Measurements from ENCODE around the gene LOXL1. TPM values are rescaled to one million over a fixed set of nuclear protein-coding genes. Genes with fewer than 3 reads are reported as not detected.
"Not testable (repeated sequence)": the region's sequence is repeated elsewhere in the genome, so short reads cannot be mapped to it uniquely, and the experiment has no call there.

Gene LOXL1
- total RNA-seq, 1 experiment from 2014 or later, result 8.3 TPM

DNA sequence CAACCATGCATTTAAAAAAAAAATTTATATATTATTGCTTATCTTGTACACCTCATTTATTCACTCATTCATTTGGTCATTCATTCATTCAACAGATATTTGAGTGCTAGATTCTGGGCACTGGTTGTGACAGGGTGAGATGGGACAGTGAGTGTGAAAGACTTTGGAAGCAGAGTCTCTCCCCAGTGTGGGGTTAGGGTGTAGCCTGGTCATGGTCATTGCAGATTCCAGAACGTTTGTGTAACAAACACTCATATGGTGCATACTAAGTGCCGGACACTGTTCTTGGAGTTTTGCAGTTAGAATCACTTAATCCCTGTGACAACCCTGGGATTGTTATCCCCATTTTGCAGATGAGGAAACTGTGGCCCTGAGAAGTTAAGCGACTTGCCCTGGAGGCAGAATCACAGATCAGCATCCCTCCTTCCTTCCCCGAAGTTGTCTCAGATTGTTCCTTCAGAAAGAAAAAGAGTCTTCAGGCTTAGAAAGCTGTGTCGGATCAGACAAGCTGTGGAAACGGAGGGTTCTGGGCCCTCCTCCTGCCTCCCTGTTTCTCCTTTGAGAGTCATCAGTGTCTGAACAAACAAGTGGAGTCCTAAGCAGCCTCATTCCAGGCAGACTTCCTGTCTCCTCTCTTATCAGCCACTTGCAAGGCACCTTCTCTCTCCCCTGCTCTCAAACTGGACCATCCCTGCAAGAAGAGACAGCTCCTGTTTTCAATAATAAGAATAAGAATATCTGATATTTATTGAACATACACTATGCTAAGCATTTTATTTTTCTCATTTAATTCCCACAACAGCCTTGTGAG lies 6.3 kb downstream of the LOXL1 start:
- H3K27me3 ChIP-seq (replicated peaks), result peaks cover under 1% of the 10 kb centered on the region; the same call in 1 of the 2 replicates
- no peak overlapping the region for H3K4me3 ChIP-seq
- no peak overlapping the region for H3K27ac ChIP-seq
- H3K36me3 ChIP-seq, result no peaks in the 10 kb centered on the region
- peaks cover under 1% of the 10 kb centered on the region; the same call in 1 of the 2 replicates for H3K9me3 ChIP-seq (replicated peaks)
- no peak for DNase-seq (ENCODE audit: low read depth in 1 of 2, low spot score in 2 of 2)
- peaks cover 17% of the 10 kb centered on the region for H3K4me1 ChIP-seq (replicated peaks)

DNA sequence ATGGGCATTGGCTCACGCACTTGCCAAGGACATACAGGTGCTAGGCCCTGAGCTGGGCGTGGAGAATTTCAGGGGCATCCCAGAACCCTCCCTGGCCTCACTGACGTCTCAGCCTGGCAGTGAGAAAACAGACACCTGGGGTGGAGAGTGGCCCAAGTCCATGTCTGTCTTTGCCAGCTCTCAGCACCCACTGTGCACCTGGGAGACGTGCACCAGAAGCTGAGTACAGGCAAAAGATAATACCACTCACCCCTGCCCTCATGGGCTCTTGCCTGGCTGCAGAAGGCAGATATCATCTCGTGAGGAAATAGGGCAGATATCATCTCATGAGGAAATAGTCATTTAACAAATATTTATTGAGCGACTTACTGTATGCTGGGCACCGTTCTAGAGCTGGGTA lies 8.0 kb downstream of the LOXL1 start:
- Histone ChIP-seq H3K27ac (no peak overlapping the region), H3K9me3 (replicated peaks) (no peaks in the 10 kb centered on the region), H3K4me3 (no peak overlapping the region), H3K36me3 (no peaks in the 10 kb centered on the region), H3K27me3 (replicated peaks) (no peaks in the 10 kb centered on the region), H3K4me1 (replicated peaks) (peaks cover 10% of the 10 kb centered on the region)
- DNase-seq (ENCODE audit: low read depth in 1 of 2, low spot score in 2 of 2), result no peak

DNA sequence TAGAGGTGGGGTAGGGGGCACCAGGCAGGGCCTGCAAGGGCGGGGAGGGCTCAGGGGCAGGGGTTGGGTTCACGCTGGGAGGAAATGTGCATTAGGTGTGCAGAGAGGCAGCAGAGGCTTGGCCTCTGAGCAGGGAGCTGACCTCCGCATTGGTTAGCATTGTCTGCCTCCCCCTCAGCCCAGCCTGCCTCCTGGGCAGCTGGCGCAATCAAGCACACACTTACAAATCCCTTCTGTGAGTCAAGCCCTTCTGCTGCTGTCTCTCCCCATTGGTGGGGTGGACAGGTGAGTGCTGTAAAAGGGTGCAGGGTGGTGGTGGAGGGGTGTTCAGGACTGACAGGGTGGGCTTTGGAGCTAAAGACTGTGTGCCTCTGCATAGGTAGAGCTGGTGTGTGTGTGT lies 9.3 kb downstream of the LOXL1 start:
- no peak overlapping the region for H3K4me3 ChIP-seq
- no peaks in the 10 kb centered on the region for H3K27me3 ChIP-seq (replicated peaks)
- peaks cover 7% of the 10 kb centered on the region for H3K4me1 ChIP-seq (replicated peaks)
- H3K36me3 ChIP-seq, result no peaks in the 10 kb centered on the region
- no peaks in the 10 kb centered on the region for H3K9me3 ChIP-seq (replicated peaks)
- H3K27ac ChIP-seq, result no peak overlapping the region
- no peak for DNase-seq (ENCODE audit: low read depth in 1 of 2, low spot score in 2 of 2)

DNA sequence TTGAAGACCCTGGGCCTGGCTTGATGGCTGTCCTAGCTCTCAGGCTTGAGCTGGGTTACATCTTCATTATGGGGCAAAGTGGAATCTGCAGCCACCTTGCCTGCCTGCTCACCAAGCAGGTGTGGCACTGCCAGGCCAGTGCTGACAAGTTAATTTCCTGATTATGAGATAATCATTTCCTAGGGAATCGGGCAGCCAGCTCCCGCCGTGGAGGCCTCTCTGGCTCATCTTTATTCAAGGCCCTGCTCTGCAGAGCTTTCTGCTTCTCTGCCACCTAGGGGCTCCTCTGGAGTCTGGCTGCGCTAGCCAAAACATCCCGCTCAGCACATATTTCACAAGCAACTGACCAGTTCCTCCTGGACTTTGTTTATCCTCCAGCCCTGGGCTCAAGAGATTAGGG lies 9.9 kb downstream of the LOXL1 start:
- Histone ChIP-seq H3K9me3 (replicated peaks) (no peaks in the 10 kb centered on the region), H3K27me3 (replicated peaks) (no peaks in the 10 kb centered on the region), H3K36me3 (no peaks in the 10 kb centered on the region), H3K4me3 (no peak overlapping the region), H3K27ac (no peak overlapping the region), H3K4me1 (replicated peaks) (peaks cover 11% of the 10 kb centered on the region)
- DNase-seq (ENCODE audit: low read depth in 1 of 2, low spot score in 2 of 2), result no peak

DNA sequence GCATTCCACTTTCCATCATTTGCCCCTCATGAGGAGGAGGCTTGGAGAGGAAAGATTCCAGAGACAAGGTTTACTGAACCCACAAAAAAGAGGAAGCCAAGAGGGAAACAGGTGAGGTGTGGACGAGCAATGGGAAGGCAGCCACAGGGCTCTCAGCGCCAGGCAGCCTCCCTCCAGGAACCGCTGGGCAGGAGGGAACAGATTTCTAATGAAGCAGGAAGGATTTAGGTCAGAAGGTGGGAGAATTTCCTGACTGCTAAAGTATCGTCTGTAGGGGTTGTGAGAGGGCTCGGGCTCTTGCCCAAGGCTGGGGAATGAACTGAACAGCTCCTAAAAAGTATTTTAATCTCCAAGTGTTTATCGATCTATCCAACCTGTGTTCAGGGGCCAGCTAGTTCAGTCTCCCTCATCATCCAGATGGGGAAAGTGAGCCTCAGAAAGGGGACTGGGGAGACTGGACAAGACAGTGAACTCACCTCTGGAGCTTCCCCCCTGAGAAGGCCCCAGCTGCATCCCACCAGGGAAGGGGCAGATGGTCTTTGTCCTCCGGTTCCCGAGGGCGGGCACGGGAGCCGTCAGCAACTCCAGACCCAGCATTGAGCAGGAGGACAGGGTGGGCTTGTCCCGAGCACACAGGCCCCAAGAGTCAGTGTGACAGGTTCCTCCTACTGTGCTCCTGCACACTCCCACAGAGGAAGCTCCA lies 10.5 kb downstream of the LOXL1 start:
- H3K36me3 ChIP-seq, result no peaks in the 10 kb centered on the region
- H3K27ac ChIP-seq, result no peak overlapping the region
- H3K27me3 ChIP-seq (replicated peaks), result no peaks in the 10 kb centered on the region
- H3K4me1 ChIP-seq (replicated peaks), result peaks cover 17% of the 10 kb centered on the region
- no peaks in the 10 kb centered on the region for H3K9me3 ChIP-seq (replicated peaks)
- H3K4me3 ChIP-seq, result no peak overlapping the region
- DNase-seq (ENCODE audit: low read depth in 1 of 2, low spot score in 2 of 2), result no peak

DNA sequence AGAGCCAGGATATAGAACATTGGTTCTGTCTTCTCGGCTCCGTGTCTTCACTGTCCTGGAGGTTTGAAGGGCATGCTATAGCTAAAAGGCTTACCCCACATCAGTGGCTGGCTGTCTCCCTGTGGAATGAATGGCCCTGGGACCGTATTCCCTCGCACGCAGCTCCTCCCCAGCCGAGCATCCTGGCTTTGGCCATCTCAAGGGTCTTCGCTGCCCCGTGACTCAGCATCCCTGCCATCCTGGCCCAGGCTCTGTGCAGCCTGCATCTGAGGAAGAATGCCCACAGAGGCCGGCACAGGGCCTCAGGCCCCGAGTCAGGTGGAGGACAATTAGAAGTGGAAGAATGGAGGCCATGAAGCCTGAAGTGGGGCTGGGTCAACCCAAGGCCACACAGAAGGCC lies 11.0 kb downstream of the LOXL1 start:
- peaks cover 22% of the 10 kb centered on the region for H3K4me1 ChIP-seq (replicated peaks)
- no peaks in the 10 kb centered on the region for H3K9me3 ChIP-seq (replicated peaks)
- no peaks in the 10 kb centered on the region for H3K36me3 ChIP-seq
- no peaks in the 10 kb centered on the region for H3K27me3 ChIP-seq (replicated peaks)
- no peak for DNase-seq (ENCODE audit: low read depth in 1 of 2, low spot score in 2 of 2)
- H3K4me3 ChIP-seq, result no peak overlapping the region
- no peak overlapping the region for H3K27ac ChIP-seq

DNA sequence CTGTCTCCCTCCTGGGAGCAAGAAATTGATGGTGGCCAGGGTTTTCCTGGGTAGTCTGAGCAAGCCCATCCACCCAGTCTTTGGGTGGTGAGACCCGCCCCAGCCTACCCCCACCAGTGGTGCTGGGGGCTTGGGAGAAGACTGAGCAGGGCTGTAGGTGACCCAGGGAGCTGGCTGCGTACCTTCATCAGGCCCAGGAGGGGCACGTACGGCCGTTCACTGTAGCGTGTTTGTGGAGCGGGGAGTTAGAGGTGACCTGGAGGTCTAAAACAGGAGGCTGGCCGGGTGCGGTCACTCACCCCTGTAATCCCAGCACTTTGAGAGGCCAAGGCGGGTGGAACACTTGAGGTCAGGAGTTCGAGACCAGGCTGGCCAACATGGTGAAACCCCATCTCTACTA lies 11.5 kb downstream of the LOXL1 start:
- Histone ChIP-seq H3K27me3 (replicated peaks) (no peaks in the 10 kb centered on the region), H3K27ac (no peak overlapping the region), H3K9me3 (replicated peaks) (no peaks in the 10 kb centered on the region), H3K4me1 (replicated peaks) (peaks cover 23% of the 10 kb centered on the region), H3K36me3 (no peaks in the 10 kb centered on the region), H3K4me3 (no peak overlapping the region)
- no peak for DNase-seq (ENCODE audit: low read depth in 1 of 2, low spot score in 2 of 2)

DNA sequence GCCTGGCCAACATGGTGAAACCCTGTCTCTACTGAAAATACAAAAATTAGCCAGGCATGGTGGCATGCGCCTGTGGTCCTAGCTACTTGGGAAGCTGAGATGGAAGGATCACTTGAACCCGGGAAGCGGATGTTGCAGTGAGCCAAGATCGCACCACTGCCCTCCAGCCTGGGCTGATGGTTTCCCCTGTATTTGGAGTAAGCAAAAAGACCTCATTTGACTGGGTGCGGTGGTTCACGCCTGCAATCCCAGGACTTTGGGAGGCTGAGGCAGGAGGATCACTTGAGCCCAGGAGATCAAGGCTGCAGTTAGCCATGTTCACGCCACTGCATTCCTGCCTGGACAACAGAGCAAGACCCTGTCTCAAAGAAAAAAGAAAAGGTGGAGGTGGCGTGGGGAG lies 12.3 kb downstream of the LOXL1 start:
- not testable (repeated sequence) for H3K27me3 ChIP-seq (replicated peaks); H3K9me3 ChIP-seq (replicated peaks); DNase-seq (ENCODE audit: low read depth in 1 of 2, low spot score in 2 of 2); H3K36me3 ChIP-seq; H3K27ac ChIP-seq; H3K4me3 ChIP-seq
- peaks cover 23% of the 10 kb centered on the region for H3K4me1 ChIP-seq (replicated peaks)

DNA sequence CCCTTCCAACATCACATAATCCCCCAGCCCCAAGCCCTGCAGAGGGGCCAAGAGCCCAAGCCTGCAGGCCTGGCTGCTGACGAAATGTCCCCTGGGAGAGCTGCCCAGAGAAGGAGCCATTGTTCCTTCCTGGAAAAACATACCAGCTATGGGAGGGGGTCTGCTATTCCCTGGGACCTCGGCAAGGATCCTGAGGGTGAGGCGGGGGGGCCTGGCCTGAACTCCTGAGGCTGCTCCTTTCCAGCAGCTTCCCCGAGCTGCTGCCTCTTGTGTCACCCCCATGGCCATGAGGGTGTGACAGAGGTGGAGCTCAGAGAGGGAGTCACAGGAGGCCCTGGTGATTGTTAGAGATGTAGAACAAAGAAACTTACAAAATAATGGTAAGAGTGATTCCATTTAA lies 12.9 kb downstream of the LOXL1 start:
- Histone ChIP-seq H3K4me3 (no peak overlapping the region), H3K4me1 (replicated peaks) (peaks cover 23% of the 10 kb centered on the region), H3K27me3 (replicated peaks) (no peaks in the 10 kb centered on the region), H3K36me3 (no peaks in the 10 kb centered on the region), H3K27ac (no peak overlapping the region), H3K9me3 (replicated peaks) (no peaks in the 10 kb centered on the region)
- no peak for DNase-seq (ENCODE audit: low read depth in 1 of 2, low spot score in 2 of 2)

DNA sequence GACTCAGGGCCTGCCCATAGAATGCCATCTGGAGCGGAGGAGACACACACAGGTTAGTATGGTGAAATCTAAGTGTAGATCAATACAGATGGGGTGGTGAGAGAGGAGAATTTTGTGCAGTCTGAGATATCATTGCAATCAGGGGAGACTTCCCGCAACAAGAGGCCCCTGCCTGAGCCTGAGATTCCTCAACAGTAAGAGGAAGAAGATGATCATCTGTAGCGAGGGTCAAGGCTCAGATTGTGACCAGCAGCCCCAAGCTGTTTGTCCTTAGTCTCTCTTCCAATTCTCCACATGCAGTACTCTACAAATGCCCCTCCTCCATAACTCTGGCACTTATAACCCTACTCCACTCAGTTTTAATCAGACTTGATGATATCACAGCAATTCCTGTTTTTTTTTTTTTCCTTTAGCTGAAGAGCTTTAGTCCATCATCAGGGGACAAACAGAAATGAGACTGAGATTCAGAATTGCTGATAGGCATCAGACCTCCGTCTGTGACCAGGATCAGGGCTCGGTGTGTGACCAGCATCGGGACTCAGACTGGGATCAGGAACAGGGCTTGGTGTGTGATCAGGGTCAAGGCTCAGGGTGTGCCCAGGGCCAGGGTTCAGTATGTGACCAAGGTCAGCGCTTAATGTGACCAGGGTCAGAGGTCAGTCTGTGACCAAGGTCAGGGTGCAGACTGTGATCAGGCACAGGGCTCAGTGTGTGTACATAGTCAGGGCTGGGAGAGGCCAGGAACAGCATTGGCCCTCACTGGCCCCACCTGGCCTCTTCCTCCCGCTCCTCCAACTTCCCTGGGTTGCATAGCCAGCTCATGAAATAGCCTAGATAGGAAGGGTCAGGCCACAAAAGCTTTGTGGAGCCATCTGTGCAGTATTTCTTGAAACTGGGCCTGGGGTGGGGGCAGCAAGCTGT lies 14.1 kb downstream of the LOXL1 start:
- DNase-seq (ENCODE audit: low read depth in 1 of 2, low spot score in 2 of 2), result no peak
- H3K36me3 ChIP-seq, result no peaks in the 10 kb centered on the region
- peaks cover 23% of the 10 kb centered on the region for H3K4me1 ChIP-seq (replicated peaks)
- no peaks in the 10 kb centered on the region for H3K9me3 ChIP-seq (replicated peaks)
- H3K27me3 ChIP-seq (replicated peaks), result no peaks in the 10 kb centered on the region
- H3K4me3 ChIP-seq, result no peak overlapping the region
- peak overlapping the region; percentile 86 for H3K27ac ChIP-seq

DNA sequence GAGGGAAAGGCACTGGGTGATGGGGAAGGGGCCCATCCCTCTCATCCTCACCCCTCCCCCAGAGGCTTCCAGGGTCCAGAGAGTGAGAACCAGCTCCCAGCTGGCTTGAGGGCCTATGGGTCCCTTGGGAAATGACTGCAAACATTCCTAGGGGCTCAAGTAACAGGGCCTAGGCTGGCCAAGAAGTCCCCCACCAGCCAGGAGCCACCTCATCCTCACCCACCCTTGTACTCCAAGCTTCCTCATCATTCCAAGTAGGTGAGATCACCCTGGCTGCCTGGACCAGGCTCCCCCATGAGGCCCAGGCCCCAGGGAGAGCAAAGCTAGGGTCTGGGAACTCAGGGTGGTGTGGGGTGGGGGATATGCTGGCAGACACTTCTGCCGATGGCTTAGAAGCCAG lies 14.8 kb downstream of the LOXL1 start:
- Histone ChIP-seq H3K36me3 (no peaks in the 10 kb centered on the region), H3K27me3 (replicated peaks) (no peaks in the 10 kb centered on the region), H3K27ac (peak overlapping the region; percentile 86), H3K4me3 (no peak overlapping the region), H3K4me1 (replicated peaks) (peaks cover 23% of the 10 kb centered on the region), H3K9me3 (replicated peaks) (no peaks in the 10 kb centered on the region)
- peak; percentile 72 to 87 for DNase-seq (ENCODE audit: low read depth in 1 of 2, low spot score in 2 of 2)

DNA sequence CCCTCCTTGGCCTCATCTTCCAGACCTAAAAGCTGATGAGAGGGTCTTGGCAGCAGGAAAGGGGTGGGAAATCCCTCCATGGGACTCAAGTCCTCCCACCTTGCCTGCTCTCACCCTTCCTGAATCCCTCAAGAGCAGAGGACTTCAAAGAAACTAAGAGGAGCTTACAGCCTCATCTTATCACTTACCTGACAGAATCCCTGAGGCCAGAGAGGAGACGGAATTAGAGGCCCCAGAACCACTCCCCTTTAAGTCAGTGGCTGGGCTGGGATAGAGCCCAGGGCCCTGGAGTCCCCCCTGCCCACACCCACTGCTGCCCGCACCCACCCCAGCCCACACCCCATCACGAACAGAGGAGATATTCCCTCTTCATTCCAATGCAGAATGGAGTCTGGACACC lies 15.2 kb downstream of the LOXL1 start:
- Histone ChIP-seq H3K36me3 (no peaks in the 10 kb centered on the region), H3K27me3 (replicated peaks) (no peaks in the 10 kb centered on the region), H3K4me1 (replicated peaks) (peaks cover 23% of the 10 kb centered on the region), H3K27ac (peak overlapping the region; percentile 86), H3K4me3 (no peak overlapping the region), H3K9me3 (replicated peaks) (no peaks in the 10 kb centered on the region)
- no peak for DNase-seq (ENCODE audit: low read depth in 1 of 2, low spot score in 2 of 2)

DNA sequence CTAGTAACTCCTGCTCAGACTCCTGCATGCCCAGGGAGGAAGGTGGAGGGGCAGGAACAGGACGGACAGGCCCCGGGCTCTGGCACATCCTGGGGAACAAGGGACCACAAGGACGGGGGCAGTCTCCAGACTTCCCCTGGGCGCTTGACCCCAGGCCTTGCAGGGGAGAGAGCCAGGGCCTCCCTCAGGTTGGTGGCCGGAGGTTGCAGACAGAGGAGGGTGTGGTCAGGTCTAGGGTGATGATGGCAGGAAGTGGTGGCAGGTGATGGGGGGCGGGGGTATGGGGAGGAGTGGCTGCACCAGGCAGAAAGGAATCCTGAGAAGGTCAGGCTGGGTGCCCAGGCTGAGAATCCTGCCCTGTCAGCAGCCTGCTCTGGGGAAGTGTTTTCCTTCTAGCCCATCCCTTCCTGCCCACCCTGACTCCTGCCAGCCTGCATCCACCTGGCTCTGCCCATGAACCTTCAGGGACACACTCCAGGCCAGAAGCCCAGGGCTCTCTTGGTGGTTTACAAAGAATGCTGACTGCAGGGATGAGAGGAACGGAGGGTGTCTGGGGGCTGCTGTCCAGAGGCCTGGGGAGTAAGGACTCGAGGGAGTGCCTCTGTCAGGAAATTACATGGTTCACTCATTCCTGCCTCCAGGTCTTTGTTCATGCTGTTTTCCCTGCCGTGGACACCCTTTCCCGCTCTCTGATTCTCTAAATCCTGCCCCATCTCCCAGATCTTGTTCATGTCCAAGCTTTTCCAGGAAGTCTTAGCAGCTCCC lies 15.8 kb downstream of the LOXL1 start:
- Histone ChIP-seq H3K4me1 (replicated peaks) (peaks cover 23% of the 10 kb centered on the region), H3K27me3 (replicated peaks) (no peaks in the 10 kb centered on the region), H3K4me3 (no peak overlapping the region), H3K36me3 (no peaks in the 10 kb centered on the region), H3K9me3 (replicated peaks) (no peaks in the 10 kb centered on the region), H3K27ac (peak overlapping the region; percentile 86)
- no peak for DNase-seq (ENCODE audit: low read depth in 1 of 2, low spot score in 2 of 2)

Measured in SJSA1 (cell line).